GM19025 (cell line): Measurements from ENCODE around the gene ZNF324B.
"Not testable (repeated sequence)": the region's sequence is repeated elsewhere in the genome, so short reads cannot be mapped to it uniquely, and the experiment has no call there.

ENCODE experiments used
- ATAC-seq: cut with Tn5 transposase; IDR thresholded peaks from one replicate; pipeline ENCODE4 v1.9.1; 2021; ENCODE audit warnings: mild to moderate bottlenecking, low read depth, moderate library complexity; ENCODE audit not compliant: unreplicated experiment

ZNF324B gene

GRCh38 chr19:58453743-58454142 lies 2.3 kb downstream of the ZNF324B start:
- no peak for ATAC-seq

- no peak for ATAC-seq
Observed at GRCh38 chr19:58455306-58455705, 3.9 kb downstream of the ZNF324B start.

- no peak for ATAC-seq
Observed at GRCh38 chr19:58456111-58456510, 4.7 kb downstream of the ZNF324B start.

DNA sequence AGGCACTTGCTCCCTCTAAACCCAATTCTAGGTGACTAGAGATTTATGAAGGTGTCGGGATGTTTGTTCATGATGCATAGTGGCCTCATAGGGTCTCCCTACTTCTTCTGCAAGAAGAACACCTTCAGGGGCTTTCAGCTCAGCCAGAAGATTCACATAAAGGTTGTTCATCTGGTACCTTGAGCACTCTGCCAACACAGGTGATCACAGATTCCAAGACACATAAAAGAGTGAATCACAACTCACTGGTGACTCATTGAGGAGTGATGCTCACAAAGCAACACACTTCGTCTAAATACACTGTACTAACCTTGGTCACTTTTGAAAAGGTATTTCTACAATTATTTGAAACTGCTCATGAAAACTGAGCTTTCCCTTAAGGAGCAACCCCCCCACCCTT lies 8.6 kb downstream of the ZNF324B start:
- no peak for ATAC-seq

GRCh38 chr19:58466089-58466759 lies 14.8 kb downstream of the ZNF324B start:
- peak; percentile 5 for ATAC-seq

DNA sequence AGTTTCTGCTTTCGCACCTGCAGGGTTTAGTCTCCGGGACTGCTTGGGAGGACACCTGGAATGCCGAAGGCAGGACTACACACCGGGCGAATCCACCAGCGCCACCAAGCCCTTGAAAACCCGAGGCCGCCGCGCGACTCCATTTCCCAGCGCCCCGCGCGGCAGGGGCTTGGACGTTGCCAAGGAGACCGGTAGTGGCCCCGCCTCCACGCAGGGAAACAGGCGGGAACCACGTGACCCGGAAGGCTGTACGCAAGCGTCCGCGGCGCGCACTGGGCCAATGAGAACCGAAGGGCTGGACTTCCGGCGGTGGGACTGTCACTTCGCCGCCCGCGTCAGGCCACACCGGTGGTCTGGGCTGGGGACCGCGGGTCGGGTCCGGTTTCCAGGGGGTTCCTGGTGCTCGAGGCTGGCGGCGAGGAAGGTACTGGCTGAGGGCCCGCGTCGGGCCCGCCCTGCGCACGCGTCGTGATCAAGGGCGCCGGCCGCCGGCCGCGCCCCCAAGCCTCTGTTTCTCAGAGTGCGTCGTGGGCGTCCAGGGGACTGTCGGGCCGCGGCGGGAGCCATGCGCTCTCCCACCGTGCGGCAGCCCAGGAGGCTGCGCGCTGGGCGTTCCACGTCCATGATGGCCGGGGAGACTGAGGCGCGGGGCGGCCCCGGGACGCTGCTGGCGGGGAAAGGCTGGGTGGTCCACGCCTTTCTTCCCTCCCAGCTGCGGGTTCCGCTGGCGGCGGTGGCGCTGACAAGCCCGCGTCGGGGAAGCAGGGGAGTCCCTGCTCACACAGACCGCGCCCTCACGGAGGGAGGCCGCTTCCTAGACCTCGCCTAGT lies 15.6 kb downstream of the ZNF324B start, which contains the start of gene ZNF324:
Gene ZNF324, plus strand, starts transcription at position 321 of the 830 bp plus-strand sequence. CDS start 2,106 bp downstream, outside the sequence.
- ATAC-seq = peak; percentile 96

DNA sequence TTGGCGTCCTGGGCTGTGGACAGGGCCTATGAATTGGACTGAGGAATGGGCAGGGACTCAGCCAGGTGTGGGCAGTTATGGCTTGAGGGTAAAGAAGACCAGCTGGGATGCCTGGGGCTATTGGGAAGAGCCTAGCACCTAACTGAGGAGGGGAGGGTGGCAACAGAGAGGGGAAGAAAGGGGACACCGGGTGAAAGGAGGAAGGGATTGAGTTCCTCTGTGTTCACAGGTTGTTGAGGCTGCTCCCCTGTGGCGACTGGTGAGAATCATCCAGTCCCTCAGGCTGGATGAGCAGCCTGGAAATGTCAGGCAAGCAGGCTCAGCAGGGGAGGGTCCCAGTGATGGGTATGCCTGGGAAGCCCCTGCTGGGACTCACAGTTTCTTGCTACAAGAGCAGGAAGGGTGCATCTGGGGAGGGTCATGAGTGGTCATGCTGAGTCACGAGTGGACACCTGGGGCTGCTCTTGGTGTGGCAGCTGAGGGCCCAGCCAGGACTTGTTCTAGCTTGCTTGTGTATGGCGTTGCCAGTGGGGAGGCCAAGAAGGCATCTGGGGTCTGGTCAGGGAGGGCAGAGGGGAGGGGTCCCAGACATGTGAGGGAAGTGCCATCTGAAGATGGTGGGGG lies 16.9 kb downstream of the ZNF324B start:
- no peak for ATAC-seq

DNA sequence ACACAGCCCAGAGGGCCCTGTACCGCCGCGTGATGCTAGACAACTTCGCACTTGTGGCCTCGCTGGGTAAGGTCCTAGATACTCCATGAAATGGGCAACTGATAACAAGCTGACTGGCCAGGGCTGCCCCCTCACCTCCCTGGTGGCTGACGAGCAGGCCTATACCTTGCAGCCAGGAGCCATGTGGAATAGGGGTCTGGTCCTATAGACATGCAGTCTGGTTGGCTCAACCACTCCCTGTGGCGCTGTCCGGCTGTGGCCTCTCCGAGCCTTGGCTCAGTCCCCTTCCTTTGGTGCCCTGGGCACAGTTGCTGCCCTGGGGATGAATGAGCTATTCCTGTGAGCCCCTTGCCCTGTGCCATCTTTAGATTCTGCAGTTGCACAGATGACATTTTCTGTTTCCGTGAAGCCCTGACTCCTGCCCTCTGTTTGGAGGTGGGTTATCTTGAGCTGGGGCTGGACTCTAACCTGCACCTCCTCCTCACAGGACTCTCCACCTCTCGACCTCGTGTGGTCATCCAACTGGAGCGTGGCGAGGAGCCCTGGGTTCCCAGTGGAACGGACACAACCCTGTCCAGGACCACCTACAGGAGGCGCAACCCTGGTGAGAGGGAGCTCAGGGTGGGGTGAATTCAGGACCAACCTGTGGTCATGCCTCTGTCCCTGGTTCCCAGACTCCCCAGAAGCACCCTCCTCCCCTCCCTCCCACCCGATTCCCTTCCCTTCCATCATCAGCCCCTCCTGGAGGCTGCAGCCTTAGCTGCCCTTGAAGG lies 18.0 kb downstream of the ZNF324B start:
- ATAC-seq = no peak

- not testable (repeated sequence) for ATAC-seq
Observed at GRCh38 chr19:58470837-58471543, 19.6 kb downstream of the ZNF324B start.

DNA sequence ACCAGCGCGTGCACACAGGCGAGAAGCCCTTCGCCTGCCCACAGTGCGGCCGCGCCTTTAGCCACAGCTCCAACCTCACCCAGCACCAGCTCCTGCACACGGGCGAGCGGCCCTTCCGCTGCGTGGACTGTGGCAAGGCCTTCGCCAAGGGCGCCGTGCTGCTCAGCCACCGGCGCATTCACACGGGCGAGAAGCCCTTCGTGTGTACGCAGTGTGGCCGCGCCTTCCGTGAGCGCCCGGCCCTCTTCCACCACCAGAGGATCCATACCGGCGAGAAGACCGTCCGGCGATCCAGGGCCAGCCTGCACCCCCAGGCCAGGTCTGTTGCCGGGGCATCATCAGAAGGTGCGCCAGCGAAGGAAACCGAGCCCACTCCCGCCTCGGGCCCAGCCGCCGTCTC lies 20.3 kb downstream of the ZNF324B start:
- ATAC-seq = no peak

- ATAC-seq = no peak
Observed at GRCh38 chr19:58473775-58474174, 22.4 kb downstream of the ZNF324B start.

DNA sequence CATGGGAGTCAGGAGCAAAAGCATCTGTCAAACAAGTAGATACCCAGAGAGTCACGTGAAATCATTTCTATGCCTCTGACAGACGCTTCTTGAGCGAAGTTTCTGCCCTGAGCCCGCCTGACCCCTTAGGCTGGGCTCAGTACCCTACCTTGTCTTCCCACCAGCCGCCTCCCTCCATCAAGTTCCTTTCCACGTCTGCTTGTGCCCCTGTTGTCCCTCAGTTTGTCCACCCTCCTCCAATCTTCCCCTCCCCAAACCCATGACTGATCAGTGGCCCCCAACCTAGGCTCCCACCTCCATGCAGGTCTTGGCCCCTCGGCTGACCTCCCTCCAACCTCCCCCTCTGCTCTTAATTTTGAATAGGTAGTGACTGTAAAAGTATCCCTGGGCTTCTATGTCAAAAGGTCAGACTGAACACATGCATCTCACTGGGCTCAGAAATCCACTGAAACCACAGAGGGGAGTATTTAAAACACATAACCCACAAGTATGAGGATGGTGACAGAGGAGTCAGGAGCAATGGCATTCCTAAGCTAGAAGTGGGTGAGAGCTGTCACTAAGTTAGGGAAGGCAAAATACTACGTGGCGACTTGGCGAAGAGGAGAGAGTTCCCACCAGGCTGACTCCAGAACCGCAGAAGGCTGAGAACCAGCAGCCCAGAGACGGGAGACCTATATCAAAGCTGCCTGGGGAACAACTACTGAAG lies 23.0 kb downstream of the ZNF324B start:
- ATAC-seq = no peak

DNA sequence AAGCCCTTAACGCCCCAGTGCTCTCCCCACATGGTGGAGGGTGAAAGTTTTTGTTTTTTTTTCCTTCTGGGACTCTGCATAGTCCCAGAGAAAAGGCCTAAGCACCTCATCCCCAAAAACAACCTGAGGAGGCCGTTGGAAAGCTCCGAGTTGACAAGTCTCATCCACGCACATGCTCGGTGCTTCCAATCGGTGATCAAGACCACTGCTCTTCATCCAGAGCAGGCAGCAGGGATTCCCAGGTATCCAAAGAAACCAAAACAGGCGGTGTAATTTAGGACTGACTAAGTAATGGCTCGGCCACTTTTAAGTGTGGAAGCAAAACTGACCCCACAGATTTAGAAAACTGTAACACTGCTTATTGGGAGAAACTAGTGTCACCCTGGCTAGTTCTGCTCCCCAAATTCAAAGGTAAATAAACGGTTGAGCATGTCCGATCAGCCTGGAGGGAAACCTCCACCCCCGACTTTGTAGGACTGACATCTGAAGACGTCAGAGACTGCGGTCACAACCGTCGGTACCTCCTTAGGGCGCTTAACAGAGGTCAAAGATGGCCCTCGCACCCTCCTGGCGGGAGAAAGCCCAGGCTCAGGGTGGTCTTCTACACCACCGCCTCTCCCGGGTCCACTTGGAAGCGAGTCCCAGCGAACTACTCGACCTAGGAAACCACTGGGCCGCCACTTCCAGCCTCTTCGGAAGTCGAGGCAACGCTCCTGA lies 23.7 kb downstream of the ZNF324B start:
- no peak for ATAC-seq

GRCh38 chr19:58475714-58476497 lies 24.5 kb downstream of the ZNF324B start, which contains the start of gene ZNF446:
Gene ZNF446 (plus strand): TSS chr19:58476352. CDS start chr19:58477219, 867 bp downstream.
- ATAC-seq = peak; percentile 85

DNA sequence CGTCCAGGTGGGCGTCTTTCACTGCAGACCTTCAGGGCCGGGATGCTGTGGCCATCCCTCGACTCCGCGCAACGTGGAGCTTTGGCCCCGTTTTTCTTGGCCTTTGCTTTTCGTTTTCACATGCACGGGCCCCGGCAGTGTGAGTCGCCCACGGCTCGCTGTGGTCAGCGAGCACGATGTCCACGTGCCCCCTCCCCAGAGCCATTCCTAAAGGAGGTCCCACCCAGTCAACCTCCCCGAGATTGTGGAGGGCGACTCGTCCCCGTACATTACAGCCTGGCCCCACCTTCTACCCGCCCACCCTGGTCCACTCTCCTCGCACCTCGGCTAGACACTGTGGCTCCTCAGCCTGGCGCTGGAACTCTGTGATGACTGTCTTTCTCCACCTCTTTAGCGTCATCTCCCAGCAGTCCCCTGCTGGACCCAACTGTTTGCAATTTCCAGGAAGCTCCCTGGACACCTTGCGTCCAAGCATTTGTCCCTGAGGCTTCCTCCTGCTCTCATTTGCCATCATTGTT lies 25.1 kb downstream of the ZNF324B start:
- no peak for ATAC-seq

DNA sequence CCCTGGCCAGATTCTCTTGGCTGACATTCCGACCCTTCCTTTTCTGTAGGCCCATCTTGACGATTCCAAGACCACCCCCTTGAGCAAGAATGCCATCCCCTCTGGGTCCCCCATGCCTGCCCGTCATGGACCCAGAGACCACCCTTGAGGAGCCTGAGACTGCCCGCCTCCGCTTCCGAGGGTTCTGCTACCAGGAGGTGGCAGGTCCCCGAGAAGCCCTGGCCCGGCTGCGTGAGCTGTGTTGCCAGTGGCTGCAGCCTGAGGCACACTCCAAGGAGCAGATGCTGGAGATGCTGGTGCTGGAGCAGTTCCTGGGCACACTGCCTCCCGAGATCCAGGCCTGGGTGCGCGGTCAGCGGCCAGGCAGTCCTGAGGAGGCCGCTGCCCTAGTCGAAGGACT lies 25.7 kb downstream of the ZNF324B start:
- no peak for ATAC-seq

- ATAC-seq = no peak
Observed at GRCh38 chr19:58477871-58478270, 26.4 kb downstream of the ZNF324B start.

GRCh38 chr19:58479303-58479702 lies 27.9 kb downstream of the ZNF324B start:
- ATAC-seq = no peak
